Measurements from ENCODE around the gene GPR39.

GPR39 gene

GRCh38 chr2:132598536-132598935 lies 181.9 kb downstream of the GPR39 start:
- TF ChIP-seq, protein P1, sequence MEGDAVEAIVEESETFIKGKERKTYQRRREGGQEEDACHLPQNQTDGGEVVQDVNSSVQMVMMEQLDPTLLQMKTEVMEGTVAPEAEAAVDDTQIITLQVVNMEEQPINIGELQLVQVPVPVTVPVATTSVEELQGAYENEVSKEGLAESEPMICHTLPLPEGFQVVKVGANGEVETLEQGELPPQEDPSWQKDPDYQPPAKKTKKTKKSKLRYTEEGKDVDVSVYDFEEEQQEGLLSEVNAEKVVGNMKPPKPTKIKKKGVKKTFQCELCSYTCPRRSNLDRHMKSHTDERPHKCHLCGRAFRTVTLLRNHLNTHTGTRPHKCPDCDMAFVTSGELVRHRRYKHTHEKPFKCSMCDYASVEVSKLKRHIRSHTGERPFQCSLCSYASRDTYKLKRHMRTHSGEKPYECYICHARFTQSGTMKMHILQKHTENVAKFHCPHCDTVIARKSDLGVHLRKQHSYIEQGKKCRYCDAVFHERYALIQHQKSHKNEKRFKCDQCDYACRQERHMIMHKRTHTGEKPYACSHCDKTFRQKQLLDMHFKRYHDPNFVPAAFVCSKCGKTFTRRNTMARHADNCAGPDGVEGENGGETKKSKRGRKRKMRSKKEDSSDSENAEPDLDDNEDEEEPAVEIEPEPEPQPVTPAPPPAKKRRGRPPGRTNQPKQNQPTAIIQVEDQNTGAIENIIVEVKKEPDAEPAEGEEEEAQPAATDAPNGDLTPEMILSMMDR (IDR thresholded peaks at IDR 0.05): no peak

- TF ChIP-seq, protein P1 (IDR thresholded peaks at IDR 0.05): no peak
These were observed 183.0 kb downstream of the GPR39 start for GRCh38 chr2:132599556-132599955.

- TF ChIP-seq, protein P1 (IDR thresholded peaks at IDR 0.05): no peak
These were observed 188.0 kb downstream of the GPR39 start for GRCh38 chr2:132604561-132604960.

GRCh38 chr2:132605236-132606180 lies 188.9 kb downstream of the GPR39 start:
- TF ChIP-seq, protein P1 (IDR thresholded peaks at IDR 0.05): no peak

DNA sequence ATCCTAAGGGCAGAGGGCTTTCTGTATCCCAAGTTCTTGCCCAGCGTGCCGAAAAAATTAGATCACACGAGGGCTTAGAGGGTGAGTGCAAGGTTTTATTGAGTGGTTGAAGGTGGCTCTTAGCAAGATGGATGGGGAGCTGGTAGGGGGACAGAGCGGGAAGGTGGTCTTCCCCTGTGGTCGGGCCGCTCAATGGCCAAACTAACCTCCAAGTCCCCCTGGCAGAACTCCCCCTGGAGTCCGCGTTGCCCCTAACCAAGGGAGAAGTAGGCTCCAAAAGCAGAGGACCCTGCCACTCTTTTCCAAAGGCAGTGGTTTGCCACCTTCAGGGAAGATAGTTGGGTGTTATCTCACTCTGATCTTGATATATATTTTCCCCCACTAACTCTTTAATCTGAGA lies 190.0 kb downstream of the GPR39 start:
- TF ChIP-seq, protein P1 (IDR thresholded peaks at IDR 0.05): no peak

DNA sequence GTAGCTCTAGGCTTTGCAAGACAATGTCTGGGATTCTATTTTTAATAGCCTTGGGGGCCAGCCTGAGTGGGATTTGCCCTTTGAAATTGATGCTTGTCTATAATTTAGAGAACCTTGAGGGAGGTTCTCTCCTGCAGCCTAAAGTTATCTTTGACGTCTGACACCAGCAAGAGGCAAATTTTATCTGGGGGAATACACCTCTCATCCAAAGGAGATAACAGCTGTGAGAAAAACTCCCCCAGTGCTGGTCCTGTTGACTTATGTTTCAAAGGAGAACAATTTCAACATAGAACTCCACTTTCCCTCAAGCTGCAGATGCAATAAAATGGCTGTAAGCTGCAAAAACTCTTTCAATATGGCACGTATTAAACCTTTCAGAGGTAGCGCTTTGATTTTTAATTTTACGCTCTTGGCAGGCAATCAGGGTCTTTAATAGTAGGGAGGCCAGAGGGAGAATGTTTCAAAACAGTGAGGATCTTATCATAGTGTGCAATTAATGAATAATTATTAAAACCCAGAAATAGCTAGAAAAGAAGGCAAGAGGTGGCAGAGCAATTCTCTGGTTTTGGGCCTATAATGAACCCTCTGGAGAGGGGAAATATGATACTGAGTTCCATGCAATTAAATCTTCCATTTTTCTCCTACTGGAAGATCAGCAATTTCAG lies 191.0 kb downstream of the GPR39 start:
- TF ChIP-seq, protein P1 (IDR thresholded peaks at IDR 0.05): no peak

DNA sequence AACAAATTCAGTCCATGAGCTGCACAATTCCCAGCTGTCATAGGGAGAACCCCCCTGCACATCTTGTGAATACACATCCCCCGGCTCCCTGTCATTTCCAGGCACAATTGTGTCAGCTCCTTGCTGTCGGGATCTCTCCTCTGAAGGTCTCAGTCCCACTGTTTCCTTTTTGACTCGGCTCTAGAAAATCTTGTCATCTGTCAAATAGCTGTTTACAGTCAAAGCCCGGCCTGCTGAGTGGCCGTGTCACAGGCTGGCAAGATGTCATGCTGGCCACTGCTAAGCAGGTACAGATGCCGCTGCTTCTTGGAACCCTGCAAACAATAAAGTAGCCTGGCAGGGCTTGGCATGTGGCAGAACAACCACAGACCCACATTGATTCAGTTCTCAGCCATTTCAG lies 191.7 kb downstream of the GPR39 start:
- TF ChIP-seq, protein P1 (IDR thresholded peaks at IDR 0.05): no peak

Data from LNCAP (cell line).